Adrenal gland (tissue), 12 donors: ENCODE data around the gene CRISPLD2. TPM values are rescaled to one million over a fixed set of nuclear protein-coding genes. Genes with fewer than 3 reads are reported as not detected.

ENCODE experiments used
- DNase-seq, 7 donors: peaks; one replicate each; pipeline ENCODE4 v3.0.0-alpha.2; 2019 to 2020
- H3K27ac ChIP-seq, 5 donors: fragments of 200-600 bp; sonication (generic) in 4 of 5; 1 replicate in 3 of 5; 2 replicates in 2 of 5; pipeline versions ENCODE4 v1.5.1 to v1.8.0; 2016 to 2020; ENCODE audit warnings: mild to moderate bottlenecking in 1 of 5
- H3K27me3 ChIP-seq: fragments of 200-600 bp; 2 replicates; pipeline ENCODE4 v1.8.0; 2021
- H3K36me3 ChIP-seq, 2 donors: fragments of 200-600 bp; replicated peaks in 1 of 2; 1 replicate in 1 of 2; 2 replicates in 1 of 2; pipeline versions ENCODE4 v1.5.1 to v1.8.0; 2018 to 2022
- H3K4me1 ChIP-seq, 2 donors: fragments of 200-600 bp; replicated peaks in 1 of 2; 1 replicate in 1 of 2; 2 replicates in 1 of 2; pipeline versions ENCODE4 v1.5.1 to v1.8.0; 2018 to 2021
- H3K4me3 ChIP-seq, 4 donors: fragments of 200-600 bp; sonication (generic) in 3 of 4; one replicate each; pipeline ENCODE4 v1.5.1; 2016 to 2018
- H3K9me3 ChIP-seq, 3 donors: fragments of 200-600 bp; sonication (generic) in 1 of 3; replicated peaks in 1 of 3; 1 replicate in 2 of 3; 2 replicates in 1 of 3; pipeline versions ENCODE4 v1.5.1 to v1.8.0; 2016 to 2021
- POLR2A ChIP-seq, 2 donors: fragments of 450-650 bp; IDR thresholded peaks; one replicate each; pipeline ENCODE4 v1.6.1; 2017; ENCODE audit warnings: antibody characterized with exemption in 2 of 2, mild to moderate bottlenecking in 2 of 2, moderate library complexity in 1 of 2
- WGBS, 4 donors: extraction: QIAGEN DNeasy Blood & Tissue Kit in 2 of 4; methylation state at CpG; one replicate each; pipeline versions ENCODE4 v1.1.5 to v1.1.7; 2013 to 2017; 5-methylcytosine and 5-hydroxymethylcytosine counted together
- intact Hi-C, 2 donors: fragments of 100-400 bp; cut with DNase I; formaldehyde crosslinking; loops; one replicate each; pipeline versions ENCODE4 v1.14.1 to v1.15.0; 2022 to 2023
- polyA plus RNA-seq, 3 donors: library from polyadenylated mRNA; stranded (reverse); fragments of 200-250 nt in 2 of 3; fragments of 350-450 nt in 1 of 3; fragmentation: Illumina TruSeq in 1 of 3; extraction: RNeasy Lipid Tissue Mini Kit (QIAGEN cat#74804) in 1 of 3; gene quantifications; one replicate each; pipeline ENCODE4 v1.2.3, GENCODE V29; 2013 to 2014
- total RNA-seq, 9 donors: library from RNA; depleted of rRNA in 4 of 9; stranded (reverse); fragments of >200 nt in 4 of 9; fragments of 120-200 nt in 1 of 9; fragmentation: NEBNext Ultra II Directional in 1 of 9; extraction: Animal tissue kit (Norgen Biotek cat#: 25700) in 1 of 9; gene quantifications; one replicate each; pipeline versions ENCODE4 v1.1.0 to v1.2.4, GENCODE V29; 2013 to 2023
- TF ChIP-seq, protein P1 (sequence below), 6 experiments: fragments of 450-650 bp in 4 of 6; fragments of 200-600 bp in 2 of 6; sonication (generic) in 1 of 6; IDR thresholded peaks; 1 replicate in 5 of 6; 2 replicates in 1 of 6; pipeline versions ENCODE4 v1.5.1 to v1.8.0; 2016 to 2021; ENCODE audit warnings: antibody characterized with exemption in 6 of 6, mild to moderate bottlenecking in 2 of 6, moderate library complexity in 1 of 6
- donor health status: healthy with polysubstance abuse.
- donor health status: Bipolar disorder and iron deficiency.
- donor health status: DM: yes; HTN: yes; CAD: no.
- donor health status: DM: no; HTN: no; CAD: no.
- donor health status: DM: no; HTN: no; CAD: no.
- donor health status: DM: yes; HTN: yes; CAD: no.

Gene CRISPLD2
- total and polyA plus RNA-seq, 12 donors, result 2.1 to 362 (median 57.5) TPM

- intact Hi-C loops, result no loop called here
- peak in 1 of 2 donors; percentile 13 for TF ChIP-seq POLR2A (IDR thresholded peaks at IDR 0.05)
- TF ChIP-seq, protein P1, sequence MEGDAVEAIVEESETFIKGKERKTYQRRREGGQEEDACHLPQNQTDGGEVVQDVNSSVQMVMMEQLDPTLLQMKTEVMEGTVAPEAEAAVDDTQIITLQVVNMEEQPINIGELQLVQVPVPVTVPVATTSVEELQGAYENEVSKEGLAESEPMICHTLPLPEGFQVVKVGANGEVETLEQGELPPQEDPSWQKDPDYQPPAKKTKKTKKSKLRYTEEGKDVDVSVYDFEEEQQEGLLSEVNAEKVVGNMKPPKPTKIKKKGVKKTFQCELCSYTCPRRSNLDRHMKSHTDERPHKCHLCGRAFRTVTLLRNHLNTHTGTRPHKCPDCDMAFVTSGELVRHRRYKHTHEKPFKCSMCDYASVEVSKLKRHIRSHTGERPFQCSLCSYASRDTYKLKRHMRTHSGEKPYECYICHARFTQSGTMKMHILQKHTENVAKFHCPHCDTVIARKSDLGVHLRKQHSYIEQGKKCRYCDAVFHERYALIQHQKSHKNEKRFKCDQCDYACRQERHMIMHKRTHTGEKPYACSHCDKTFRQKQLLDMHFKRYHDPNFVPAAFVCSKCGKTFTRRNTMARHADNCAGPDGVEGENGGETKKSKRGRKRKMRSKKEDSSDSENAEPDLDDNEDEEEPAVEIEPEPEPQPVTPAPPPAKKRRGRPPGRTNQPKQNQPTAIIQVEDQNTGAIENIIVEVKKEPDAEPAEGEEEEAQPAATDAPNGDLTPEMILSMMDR (IDR thresholded peaks at IDR 0.05), result no peak
- WGBS, 4 donors, result 54 to 58% (median 56%) methylated on average over 20 to 22 of the region's 22 CpGs
- Histone ChIP-seq H3K36me3 (no peaks in the 10 kb centered on the region), H3K4me1 (peaks cover 0 to 4% of the 10 kb centered on the region in 2 donors), H3K27me3 (no peaks in the 10 kb centered on the region), H3K27ac (peak overlapping the region in 2 of 5 donors; percentile 72 to 89), H3K9me3 (no peaks in the 10 kb centered on the region), H3K4me3 (no peak overlapping the region)
- DNase-seq, result peak in 6 of 7 donors; percentile 62 to 84 (median 70)
Measured at GRCh38 chr16:84795329-84796053, 24.3 kb upstream of the CRISPLD2 start.

DNA sequence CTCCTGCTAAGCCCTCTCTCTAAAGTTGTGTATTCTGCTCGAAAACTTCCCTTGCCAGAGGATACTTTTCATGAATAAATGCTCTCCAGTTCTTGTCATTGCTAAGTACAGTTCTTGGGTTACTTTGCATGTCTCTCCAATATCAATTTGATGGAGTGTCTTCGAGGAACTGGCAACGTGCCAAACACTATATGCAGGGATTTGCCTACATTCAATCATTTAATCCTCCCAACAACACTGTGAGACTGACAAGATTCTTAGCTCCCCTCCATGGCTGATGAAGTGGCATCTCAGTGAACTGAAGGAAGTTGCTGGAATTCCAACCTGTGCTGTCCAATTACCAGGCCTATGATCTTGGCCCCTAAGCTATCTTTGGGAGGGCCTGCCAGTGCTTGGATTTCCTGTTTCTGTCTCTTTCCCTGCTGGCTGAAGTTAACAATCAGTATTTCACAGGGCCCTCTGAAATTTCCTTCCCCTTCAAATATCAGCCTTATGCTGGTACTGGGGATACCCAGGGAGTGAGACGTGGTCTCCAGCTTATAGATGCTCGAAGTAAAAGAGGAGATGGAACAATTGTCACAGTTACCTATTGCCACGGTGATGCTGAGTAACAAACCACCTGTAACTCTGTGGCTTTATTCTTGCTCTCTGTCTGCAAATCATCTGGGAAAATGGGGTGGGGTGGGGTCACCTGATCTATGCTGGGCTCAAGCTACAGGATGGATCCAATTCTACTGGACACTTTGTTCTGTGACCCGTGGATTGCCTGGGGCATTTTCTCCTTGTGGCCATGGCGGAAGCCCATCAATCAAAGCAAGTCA lies 19.4 kb upstream of the CRISPLD2 start:
- H3K4me1 ChIP-seq, result no peaks in the 10 kb centered on the region
- TF ChIP-seq POLR2A (IDR thresholded peaks at IDR 0.05), result no peak
- TF ChIP-seq, protein P1 (IDR thresholded peaks at IDR 0.05), result no peak
- H3K4me3 ChIP-seq, result no peak overlapping the region
- 64 to 71% (median 65%) methylated on average over 6 to 8 of the region's 8 CpGs for WGBS, 4 donors
- H3K9me3 ChIP-seq, result no peaks in the 10 kb centered on the region
- no peaks in the 10 kb centered on the region for H3K27me3 ChIP-seq
- DNase-seq, result no peak
- no peak overlapping the region for H3K27ac ChIP-seq
- H3K36me3 ChIP-seq, result no peaks in the 10 kb centered on the region
- intact Hi-C loops, result no loop called here

GRCh38 chr16:84803146-84803545 lies 16.6 kb upstream of the CRISPLD2 start:
- no peaks in the 10 kb centered on the region for H3K36me3 ChIP-seq
- no peaks in the 10 kb centered on the region for H3K4me1 ChIP-seq
- no peak for TF ChIP-seq POLR2A (IDR thresholded peaks at IDR 0.05)
- TF ChIP-seq, protein P1 (IDR thresholded peaks at IDR 0.05), result no peak
- WGBS, 4 donors, result 83 to 87% (median 83%) methylated on average over 9 of the region's 9 CpGs
- intact Hi-C loops, result no loop called here
- H3K27ac ChIP-seq, result no peak overlapping the region
- no peaks in the 10 kb centered on the region for H3K9me3 ChIP-seq
- DNase-seq, result no peak
- H3K4me3 ChIP-seq, result no peak overlapping the region
- H3K27me3 ChIP-seq, result no peaks in the 10 kb centered on the region

- Histone ChIP-seq H3K4me3 (no peak overlapping the region), H3K9me3 (no peaks in the 10 kb centered on the region), H3K27me3 (no peaks in the 10 kb centered on the region), H3K27ac (no peak overlapping the region), H3K4me1 (no peaks in the 10 kb centered on the region), H3K36me3 (no peaks in the 10 kb centered on the region)
- 90 to 97% (median 93%) methylated on average over 8 to 10 of the region's 10 CpGs for WGBS, 4 donors
- intact Hi-C loops, result no loop called here
- DNase-seq, result no peak
- TF ChIP-seq, protein P1 (IDR thresholded peaks at IDR 0.05), result no peak
- no peak for TF ChIP-seq POLR2A (IDR thresholded peaks at IDR 0.05)
Measured at GRCh38 chr16:84804326-84804725, 15.5 kb upstream of the CRISPLD2 start.
